B cell (primary cell): ENCODE data around the gene NOTUM. TPM values are rescaled to one million over a fixed set of nuclear protein-coding genes. Genes with fewer than 3 reads are reported as not detected.

ENCODE experiments used
- ATAC-seq: fragments of 200-7000 bp; cut with Tn5 transposase; one replicate; pipeline ENCODE4 v1.10.0; 2021; ENCODE audit warnings: low read depth, mild to moderate bottlenecking, moderate number of reproducible peaks, moderate library complexity
- CTCF ChIA-PET: fragments of 350-600 bp; sonication (Branson Sonifier 250); formaldehyde crosslinking; loops from one replicate; lab custom pipeline; 2021; ENCODE audit warnings: antibody characterized with exemption, inconsistent platforms; lab: Charles Lee
- POLR2A ChIA-PET: fragments of 350-600 bp; sonication (Branson Sonifier 250); formaldehyde crosslinking; loops from one replicate; lab custom pipeline; 2021; ENCODE audit warnings: antibody characterized with exemption; lab: Charles Lee
- DNase-seq: peaks from one replicate; pipeline ENCODE4 v3.0.0; 2013
- H2AFZ ChIP-seq: 2 replicates; pipeline ENCODE4 v1.6.1; 2012; ENCODE audit warnings: mild to moderate bottlenecking, low read depth, low read length; ENCODE audit not compliant: insufficient read depth, poor library complexity, severe bottlenecking
- H3K27ac ChIP-seq, 2 donors: 1 replicate in 1 of 2; 2 replicates in 1 of 2; pipeline ENCODE4 v1.5.1; 2012 to 2013; ENCODE audit warnings: low read length in 2 of 2, mild to moderate bottlenecking in 2 of 2, moderate library complexity in 1 of 2
- H3K27me3 ChIP-seq, 4 experiments: fragments of 200-600 bp in 1 of 4; sonication (generic) in 1 of 4; replicated peaks in 1 of 4; 1 replicate in 2 of 4; 2 replicates in 2 of 4; pipeline versions ENCODE4 v1.6.1 to v1.7.0; 2013 to 2016; ENCODE audit warnings: low read length in 3 of 4, mild to moderate bottlenecking in 2 of 4, mixed read lengths in 1 of 4, moderate library complexity in 1 of 4; ENCODE audit not compliant: insufficient read depth in 4 of 4, control insufficient read depth in 3 of 4; ENCODE audit errors: control extremely low read depth in 1 of 4
- H3K36me3 ChIP-seq, 2 experiments: replicated peaks in 1 of 2; 1 replicate in 1 of 2; 2 replicates in 1 of 2; pipeline versions ENCODE4 v1.6.1 to v1.7.1; 2013; ENCODE audit warnings: low read length in 1 of 2; ENCODE audit not compliant: insufficient read depth in 2 of 2, control insufficient read depth in 1 of 2; ENCODE audit errors: control extremely low read depth in 1 of 2, extremely low read depth in 1 of 2
- H3K4me1 ChIP-seq, 2 donors: fragments of 200-600 bp in 1 of 2; sonication (generic) in 1 of 2; 1 replicate in 1 of 2; 2 replicates in 1 of 2; pipeline versions ENCODE4 v1.5.1 to v1.6.1; 2013 to 2017; ENCODE audit warnings: low read length in 2 of 2; ENCODE audit not compliant: control insufficient read depth in 2 of 2, insufficient read depth in 2 of 2
- H3K4me2 ChIP-seq: replicated peaks from 2 replicates; pipeline ENCODE3; 2012; ENCODE audit warnings: mild to moderate bottlenecking, low read depth, low read length; ENCODE audit not compliant: poor library complexity, severe bottlenecking
- H3K4me3 ChIP-seq, 5 experiments: fragments of 200-600 bp in 1 of 5; sonication (generic) in 1 of 5; 1 replicate in 3 of 5; 2 replicates in 2 of 5; pipeline versions ENCODE4 v1.5.1 to v1.7.0; 2011 to 2016; ENCODE audit warnings: low read length in 4 of 5, mild to moderate bottlenecking in 4 of 5, low read depth in 2 of 5, control low read depth in 1 of 5, moderate library complexity in 1 of 5; ENCODE audit not compliant: insufficient read depth in 1 of 5; ENCODE audit errors: control extremely low read depth in 1 of 5, extremely low read depth in 1 of 5
- H3K79me2 ChIP-seq: fragments of 200-600 bp; sonication (generic); one replicate; pipeline ENCODE4 v1.6.0; 2016; ENCODE audit warnings: low read length; ENCODE audit not compliant: control insufficient read depth, insufficient read depth
- H3K9ac ChIP-seq: fragments of 200-600 bp; sonication (generic); 2 replicates; pipeline ENCODE4 v1.6.1; 2017; ENCODE audit warnings: mild to moderate bottlenecking, low read length, moderate library complexity
- H3K9me3 ChIP-seq, 3 donors: one replicate each; pipeline versions ENCODE4 v1.6.1 to v1.7.1; 2013; ENCODE audit warnings: low read length in 2 of 3; ENCODE audit not compliant: control insufficient read depth in 2 of 3, insufficient read depth in 1 of 3; ENCODE audit errors: control extremely low read depth in 1 of 3
- H4K20me1 ChIP-seq: 2 replicates; pipeline ENCODE4 v1.6.0; 2012; ENCODE audit warnings: mild to moderate bottlenecking, low read length; ENCODE audit not compliant: insufficient read depth, control insufficient read depth, poor library complexity, severe bottlenecking
- H3K27ac Mint-ChIP-seq: one replicate; pipeline ENCODE4 v1.8.0; 2021; ENCODE audit warnings: mixed read lengths
- H3K27me3 Mint-ChIP-seq: one replicate; pipeline ENCODE4 v1.8.0; 2021; ENCODE audit warnings: mixed read lengths
- H3K4me1 Mint-ChIP-seq: one replicate; pipeline ENCODE4 v1.8.0; 2021; ENCODE audit warnings: mixed read lengths
- H3K4me3 Mint-ChIP-seq: one replicate; pipeline ENCODE4 v1.8.0; 2021; ENCODE audit warnings: mixed read lengths
- H3K9me3 Mint-ChIP-seq: one replicate; pipeline ENCODE4 v1.8.0; 2022; ENCODE audit warnings: mixed read lengths; ENCODE audit not compliant: insufficient read depth
- EZH2 ChIP-seq: IDR thresholded peaks from 2 replicates; pipeline ENCODE4 v1.6.1; 2012; ENCODE audit warnings: borderline replicate concordance, low read depth, mild to moderate bottlenecking, moderate library complexity, low read length; ENCODE audit not compliant: insufficient read depth, poor library complexity, severe bottlenecking
- WGBS: methylation state at CpG from one replicate; pipeline ENCODE4 v1.1.5; 2013; ENCODE audit warnings: missing lambda C conversion rate; ENCODE audit not compliant: insufficient coverage; 5-methylcytosine and 5-hydroxymethylcytosine counted together
- intact Hi-C: fragments of 100-400 bp; cut with micrococcal nuclease; formaldehyde crosslinking; loops from one replicate; pipeline ENCODE4 v1.10.0; 2022
- polyA plus RNA-seq: library from polyadenylated mRNA; depleted of rRNA; stranded (reverse); fragments of >200 nt; gene quantifications from 2 replicates; pipeline ENCODE4 v1.2.3, GENCODE V29; 2012
- total RNA-seq, 2 donors: library from RNA; stranded (reverse); fragments of 120-200 nt in 1 of 2; gene quantifications; 1 replicate in 1 of 2; 2 replicates in 1 of 2; pipeline versions ENCODE4 v1.2.3 to v1.2.4, GENCODE V29; 2013 to 2022
- TF ChIP-seq, protein P1 (sequence below): fragments of 200-600 bp; IDR thresholded peaks from one replicate; pipeline ENCODE4 v1.8.0; 2022; ENCODE audit warnings: antibody characterized with exemption, mild to moderate bottlenecking

Gene NOTUM
- total and polyA plus RNA-seq, 2 donors (not counting 1 experiment from before 2014, with no cell fraction given): not detected

DNA sequence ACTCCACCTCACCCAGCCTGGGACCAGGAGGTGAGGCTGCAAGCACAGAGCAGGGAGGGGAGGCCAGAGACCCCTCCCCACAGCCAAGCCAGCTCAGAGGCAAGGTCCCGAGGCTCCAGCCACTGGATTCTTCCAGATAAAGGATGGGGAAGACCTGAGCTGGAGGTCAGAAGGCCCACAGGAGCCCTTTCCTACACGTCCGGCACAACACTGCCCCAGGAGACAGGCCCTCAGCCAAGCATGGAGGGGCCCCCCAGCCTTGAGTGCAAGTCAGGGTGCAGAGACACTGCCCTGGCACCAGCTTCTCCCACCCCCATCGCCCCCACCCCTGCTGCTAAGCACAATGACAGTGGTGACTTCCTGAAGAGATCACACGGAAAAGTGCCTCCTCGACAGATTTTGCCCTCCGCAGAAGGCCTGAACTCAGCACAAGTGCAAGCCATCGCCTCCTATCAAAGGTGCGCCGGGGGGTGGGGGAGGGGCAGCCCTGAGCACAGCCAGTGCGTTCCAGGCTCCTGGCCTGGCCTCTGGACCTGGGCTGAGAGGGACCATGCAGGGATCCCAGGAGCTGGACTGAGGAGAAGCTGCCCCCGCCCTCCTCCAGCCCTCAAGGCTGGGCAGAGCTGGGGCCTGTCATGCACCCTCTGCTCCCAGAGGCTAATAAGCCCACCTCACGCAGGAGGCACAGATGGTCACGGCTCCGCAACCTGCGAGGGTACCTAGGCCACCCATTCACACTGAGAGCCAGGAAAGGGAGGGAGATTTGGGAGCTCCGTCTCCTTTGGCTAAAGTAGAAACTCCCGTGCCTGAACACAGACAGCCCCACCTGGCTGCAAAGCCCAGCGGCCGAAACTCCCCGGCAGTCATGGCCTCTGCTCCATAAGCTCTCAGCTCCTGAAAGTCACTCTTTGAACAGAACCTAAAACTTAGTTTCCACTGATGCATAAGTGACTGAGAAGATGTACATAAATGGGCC, 36.1 kb downstream of the NOTUM start:
- no peak overlapping the region for H3K4me2 ChIP-seq
- POLR2A ChIA-PET: no interaction called here
- no peak overlapping the region for H3K4me3 Mint-ChIP-seq
- TF ChIP-seq, protein P1, sequence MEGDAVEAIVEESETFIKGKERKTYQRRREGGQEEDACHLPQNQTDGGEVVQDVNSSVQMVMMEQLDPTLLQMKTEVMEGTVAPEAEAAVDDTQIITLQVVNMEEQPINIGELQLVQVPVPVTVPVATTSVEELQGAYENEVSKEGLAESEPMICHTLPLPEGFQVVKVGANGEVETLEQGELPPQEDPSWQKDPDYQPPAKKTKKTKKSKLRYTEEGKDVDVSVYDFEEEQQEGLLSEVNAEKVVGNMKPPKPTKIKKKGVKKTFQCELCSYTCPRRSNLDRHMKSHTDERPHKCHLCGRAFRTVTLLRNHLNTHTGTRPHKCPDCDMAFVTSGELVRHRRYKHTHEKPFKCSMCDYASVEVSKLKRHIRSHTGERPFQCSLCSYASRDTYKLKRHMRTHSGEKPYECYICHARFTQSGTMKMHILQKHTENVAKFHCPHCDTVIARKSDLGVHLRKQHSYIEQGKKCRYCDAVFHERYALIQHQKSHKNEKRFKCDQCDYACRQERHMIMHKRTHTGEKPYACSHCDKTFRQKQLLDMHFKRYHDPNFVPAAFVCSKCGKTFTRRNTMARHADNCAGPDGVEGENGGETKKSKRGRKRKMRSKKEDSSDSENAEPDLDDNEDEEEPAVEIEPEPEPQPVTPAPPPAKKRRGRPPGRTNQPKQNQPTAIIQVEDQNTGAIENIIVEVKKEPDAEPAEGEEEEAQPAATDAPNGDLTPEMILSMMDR: no peak
- TF ChIP-seq EZH2: no peak
- 81% methylated on average over 20 of the region's 21 CpGs for whole genome bisulfite sequencing
- peaks cover 26% of the 10 kb centered on the region for H3K4me1 Mint-ChIP-seq
- peak overlapping the region; percentile 7 for H3K27ac Mint-ChIP-seq
- H4K20me1 ChIP-seq: peaks cover 37% of the 10 kb centered on the region
- CTCF ChIA-PET: interaction anchor here (0.7 to 1.2 kb wide), 2 partner anchors 35 to 567 kb away, joined by 3 to 7 read pairs; no protein-coding TSS in a partner anchor
- no peak overlapping the region for H3K4me3 ChIP-seq
- H3K27me3 Mint-ChIP-seq: peaks cover 3% of the 10 kb centered on the region
- no peaks in the 10 kb centered on the region for H3K9me3 ChIP-seq
- peaks cover 0 to 18% (median 9%) of the 10 kb centered on the region in 4 experiments for H3K27me3 ChIP-seq
- H3K36me3 ChIP-seq: peaks cover 0 to 4% of the 10 kb centered on the region in 2 experiments
- intact Hi-C loops: loop anchor here (5.0 kb wide), 2 partner anchors 33 to 93 kb away; partner anchors contain the start of genes ALYREF, ANAPC11 and MCRIP1
- peaks cover 26 to 35% of the 10 kb centered on the region in 2 donors for H3K4me1 ChIP-seq
- no peak overlapping the region for H3K27ac ChIP-seq
- no peak for DNase-seq
- no peak for ATAC-seq
- no peaks in the 10 kb centered on the region for H3K9me3 Mint-ChIP-seq
- no peak overlapping the region for H2AFZ ChIP-seq
- H3K9ac ChIP-seq: no peak overlapping the region
- H3K79me2 ChIP-seq: peaks cover 52% of the 10 kb centered on the region
